ENCODE results near the gene MEFV.

The MEFV gene

DNA sequence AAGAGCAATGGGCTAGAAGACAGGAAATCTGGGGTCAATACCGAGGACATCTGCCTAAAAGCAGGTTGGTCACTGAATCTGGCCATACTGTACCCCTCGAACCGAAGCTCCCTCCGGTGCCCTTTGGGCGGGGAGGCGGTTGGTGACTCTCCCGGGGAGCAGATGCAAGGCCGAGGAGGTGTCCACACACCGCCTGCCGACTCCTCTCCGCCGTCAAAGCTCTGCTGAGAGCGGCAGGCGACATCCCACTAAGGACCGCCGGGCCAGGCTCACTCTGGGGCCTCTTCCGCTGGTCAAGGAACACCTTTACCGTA lies 21.9 kb downstream of the MEFV start:
- TF ChIP-seq ESRRG (CRISPR knock-in tag; IDR thresholded peaks at IDR 0.05) (no peak), ZFP3 (CRISPR knock-in tag; IDR thresholded peaks at IDR 0.05) (no peak), ZNF70 (CRISPR knock-in tag; IDR thresholded peaks at IDR 0.05) (no peak), GLIS3 (CRISPR knock-in tag; IDR thresholded peaks at IDR 0.05) (no peak), TCF4 (CRISPR knock-in tag; IDR thresholded peaks at IDR 0.05; ENCODE audit: borderline replicate concordance) (no peak), ZNF565 (CRISPR knock-in tag; conservative IDR thresholded peaks at IDR 0.05; ENCODE audit: low read depth) (no peak), ZC3H10 (CRISPR knock-in tag; IDR thresholded peaks at IDR 0.05) (no peak)
- TF ChIP-seq, protein P1, sequence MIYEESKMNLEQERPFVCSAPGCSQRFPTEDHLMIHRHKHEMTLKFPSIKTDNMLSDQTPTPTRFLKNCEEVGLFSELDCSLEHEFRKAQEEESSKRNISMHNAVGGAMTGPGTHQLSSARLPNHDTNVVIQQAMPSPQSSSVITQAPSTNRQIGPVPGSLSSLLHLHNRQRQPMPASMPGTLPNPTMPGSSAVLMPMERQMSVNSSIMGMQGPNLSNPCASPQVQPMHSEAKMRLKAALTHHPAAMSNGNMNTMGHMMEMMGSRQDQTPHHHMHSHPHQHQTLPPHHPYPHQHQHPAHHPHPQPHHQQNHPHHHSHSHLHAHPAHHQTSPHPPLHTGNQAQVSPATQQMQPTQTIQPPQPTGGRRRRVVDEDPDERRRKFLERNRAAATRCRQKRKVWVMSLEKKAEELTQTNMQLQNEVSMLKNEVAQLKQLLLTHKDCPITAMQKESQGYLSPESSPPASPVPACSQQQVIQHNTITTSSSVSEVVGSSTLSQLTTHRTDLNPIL (CRISPR knock-in tag; IDR thresholded peaks at IDR 0.05; ENCODE audit: low read depth) = no peak
- no peak for ATAC-seq

- TF ChIP-seq ZNF565 (CRISPR knock-in tag; conservative IDR thresholded peaks at IDR 0.05; ENCODE audit: low read depth) (no peak), PPARA (CRISPR knock-in tag; IDR thresholded peaks at IDR 0.05; ENCODE audit: borderline replicate concordance) (no peak), ARNTL (CRISPR knock-in tag; IDR thresholded peaks at IDR 0.05; ENCODE audit: borderline replicate concordance, low read depth) (no peak)
- ATAC-seq = no peak
Measured at GRCh38 chr16:3223913-3224515, 32.4 kb downstream of the MEFV start.

DNA sequence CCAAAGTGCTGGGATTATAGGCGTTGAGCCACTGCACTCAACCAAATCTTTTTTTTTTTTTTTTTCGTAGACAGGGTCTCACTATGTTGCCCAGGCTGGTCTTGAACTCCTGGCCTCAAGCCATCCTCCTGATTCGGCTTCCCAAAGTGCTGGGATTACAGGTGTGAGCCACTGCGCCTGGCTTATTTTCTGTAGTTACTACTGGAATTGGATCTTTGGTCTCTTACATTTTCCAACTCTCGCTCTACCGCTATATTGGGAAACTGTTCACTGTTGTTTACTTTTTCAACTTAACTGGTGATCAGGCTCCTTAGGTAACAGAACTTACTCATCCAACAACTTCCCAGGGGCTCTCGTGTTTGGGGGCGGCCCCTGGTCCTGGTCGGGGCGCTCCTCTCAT lies 35.6 kb downstream of the MEFV start:
- ATAC-seq = no peak

DNA sequence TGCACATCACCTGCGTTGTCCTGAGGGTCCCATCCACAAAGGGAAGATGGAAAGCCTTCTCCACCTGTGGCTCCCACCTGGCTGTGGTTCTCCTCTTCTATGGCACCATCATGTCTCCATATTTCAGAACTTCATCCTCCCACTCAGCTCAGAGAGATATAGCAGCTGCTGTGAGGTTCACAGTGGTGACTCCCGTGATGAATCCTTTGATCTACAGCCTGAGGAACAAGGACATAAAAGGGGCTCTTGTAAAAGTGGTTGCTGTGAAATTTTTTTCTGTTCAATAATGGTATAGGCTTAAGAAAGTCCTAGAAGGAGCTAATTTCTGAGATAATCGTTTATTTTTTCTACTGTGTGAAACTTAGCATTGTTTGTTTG lies 40.2 kb downstream of the MEFV start:
- ATAC-seq = no peak
- TF ChIP-seq ZNF565 (CRISPR knock-in tag; conservative IDR thresholded peaks at IDR 0.05; ENCODE audit: low read depth) = no peak
- no peak for TF ChIP-seq ZC3H10 (CRISPR knock-in tag; IDR thresholded peaks at IDR 0.05)
- TF ChIP-seq ESRRG (CRISPR knock-in tag; IDR thresholded peaks at IDR 0.05) = no peak
- no peak for TF ChIP-seq ZFP3 (CRISPR knock-in tag; IDR thresholded peaks at IDR 0.05)
- TF ChIP-seq ARNTL (CRISPR knock-in tag; IDR thresholded peaks at IDR 0.05; ENCODE audit: borderline replicate concordance, low read depth) = no peak
- no peak for TF ChIP-seq CSRNP3 (CRISPR knock-in tag; IDR thresholded peaks at IDR 0.05)
- TF ChIP-seq, protein P1 (CRISPR knock-in tag; IDR thresholded peaks at IDR 0.05; ENCODE audit: low read depth) = no peak
- TF ChIP-seq TSHZ2 (CRISPR knock-in tag; IDR thresholded peaks at IDR 0.05) = no peak
- TF ChIP-seq ZNF70 (CRISPR knock-in tag; IDR thresholded peaks at IDR 0.05) = no peak

More for the DNA sequence above, 35.6 kb downstream of the MEFV start:
- no peak for TF ChIP-seq TSHZ2 (CRISPR knock-in tag; IDR thresholded peaks at IDR 0.05)
- no peak for TF ChIP-seq ISL1 (CRISPR knock-in tag; IDR thresholded peaks at IDR 0.05)
- no peak for TF ChIP-seq CSRNP3 (CRISPR knock-in tag; IDR thresholded peaks at IDR 0.05)
- no peak for TF ChIP-seq TCF4 (CRISPR knock-in tag; IDR thresholded peaks at IDR 0.05; ENCODE audit: borderline replicate concordance)

Measured in SK-N-SH treated with all-trans-retinoic acid at 6 μM for 48 hours (cell line).